Measurements from ENCODE around the gene CREB3L4.
"Not testable (repeated sequence)": the region's sequence is repeated elsewhere in the genome, so short reads cannot be mapped to it uniquely, and the experiment has no call there.

CREB3L4 gene

DNA sequence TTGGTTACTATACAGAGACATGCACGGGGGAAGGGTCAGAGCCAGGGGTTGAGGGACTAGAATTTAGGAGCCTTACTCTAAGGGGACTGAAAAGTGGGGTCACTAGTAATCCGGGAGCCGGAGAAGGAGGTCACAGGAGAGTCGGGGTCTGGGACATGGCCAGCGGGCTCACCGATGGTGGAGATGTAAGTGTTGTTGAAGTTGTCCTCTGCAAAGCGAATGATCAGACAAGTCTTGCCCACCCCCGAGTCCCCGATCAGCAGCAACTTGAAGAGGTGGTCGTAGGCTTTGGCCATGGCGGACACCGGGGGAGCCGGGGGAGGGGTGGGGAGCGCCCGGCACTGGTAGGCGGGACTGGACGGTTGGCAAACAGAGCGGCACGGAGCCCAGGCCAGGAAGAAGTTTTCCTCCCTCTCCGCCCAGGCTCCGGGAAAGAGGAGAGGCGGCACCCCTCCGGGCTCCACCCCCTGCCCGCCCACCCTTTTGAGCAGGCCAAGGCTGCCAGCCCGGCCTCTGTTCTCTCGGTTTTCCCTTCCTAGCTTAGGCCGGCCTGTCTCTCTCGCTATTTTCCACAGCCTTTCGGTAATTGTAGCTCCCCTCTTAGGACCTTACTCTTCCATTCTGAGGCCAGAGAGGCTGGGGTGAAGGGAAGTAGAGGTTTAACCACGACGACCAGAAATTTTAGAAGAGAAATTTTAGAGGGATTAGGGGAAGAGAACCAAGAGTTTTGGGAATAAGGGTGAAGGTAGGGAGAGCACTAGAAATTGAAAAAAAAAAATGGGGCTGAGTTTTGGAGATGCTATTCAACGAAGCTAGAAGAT is 18.4 kb downstream of the CREB3L4 start, which contains the start of gene RAB13:
Gene RAB13 (minus strand): TSS at position 399 of the 821 bp plus-strand sequence. CDS start 103 bp downstream, at position 296.
- DNase-seq (ENCODE audit: low read depth in 2 of 2), result no peak

DNA sequence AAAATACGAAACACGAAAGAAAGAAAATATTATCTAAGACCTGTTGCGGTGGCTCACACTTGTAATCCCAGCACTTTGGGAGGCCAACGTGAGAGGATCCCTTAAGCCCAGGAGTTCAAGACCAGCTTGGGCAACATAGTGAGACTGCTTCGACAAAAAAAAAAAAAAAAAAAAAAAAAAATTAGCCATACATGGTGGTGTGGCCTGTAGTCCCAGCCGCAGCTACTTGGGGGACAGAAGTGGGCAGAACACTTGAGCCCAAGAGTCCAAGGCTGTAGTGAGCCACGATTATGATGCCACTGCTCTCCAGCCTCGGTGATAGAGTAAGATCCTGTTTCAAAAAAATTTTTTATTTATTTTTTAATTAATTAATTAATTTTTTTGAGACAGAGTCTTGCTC is 19.9 kb downstream of the CREB3L4 start:
- DNase-seq (ENCODE audit: low read depth in 2 of 2), result no peak

- DNase-seq (ENCODE audit: low read depth in 2 of 2), result peak; percentile 68 to 81
Observed at GRCh38 chr1:153990468-153991150, 22.9 kb downstream of the CREB3L4 start, which contains the start of gene RPS27. RPS27 (plus strand) TSS chr1:153990762; CDS start chr1:153990797, 35 bp downstream.

DNA sequence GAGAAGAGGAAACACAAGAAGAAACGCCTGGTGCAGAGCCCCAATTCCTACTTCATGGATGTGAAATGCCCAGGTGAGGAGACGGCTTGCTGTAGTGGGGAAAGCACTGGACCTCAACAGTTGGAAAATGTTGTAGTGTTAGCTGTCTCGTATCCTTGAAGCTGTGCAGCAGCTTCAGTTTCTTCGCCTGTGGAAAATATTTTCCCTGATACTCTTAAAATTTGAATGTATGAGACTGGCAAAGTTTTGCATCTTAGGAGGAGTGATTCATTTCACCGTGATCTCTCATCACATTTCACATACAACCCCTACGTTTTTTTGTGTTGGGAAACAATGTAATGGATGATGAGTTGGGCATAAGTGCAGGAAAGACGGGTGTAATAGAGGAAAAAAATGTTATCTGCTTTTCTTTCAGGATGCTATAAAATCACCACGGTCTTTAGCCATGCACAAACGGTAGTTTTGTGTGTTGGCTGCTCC is 23.5 kb downstream of the CREB3L4 start:
- no peak for DNase-seq (ENCODE audit: low read depth in 2 of 2)

DNA sequence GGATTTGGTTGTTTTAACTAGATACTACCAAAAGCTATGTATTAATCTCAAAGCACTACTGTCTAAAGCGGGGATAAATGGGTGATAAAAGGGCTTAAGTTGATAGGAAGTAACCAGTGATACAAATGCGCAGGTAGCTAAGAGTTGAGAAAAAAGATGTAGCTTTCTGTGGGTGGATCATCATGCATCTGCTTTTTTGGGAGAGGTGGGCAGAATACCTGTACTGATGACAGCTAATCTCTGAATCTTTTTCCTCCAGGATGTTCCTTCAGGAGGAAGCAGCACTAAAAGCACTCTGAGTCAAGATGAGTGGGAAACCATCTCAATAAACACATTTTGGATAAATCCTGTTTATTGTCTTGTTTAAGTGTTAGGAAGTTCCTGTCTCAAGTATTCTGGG is 24.1 kb downstream of the CREB3L4 start:
- no peak for DNase-seq (ENCODE audit: low read depth in 2 of 2)

DNA sequence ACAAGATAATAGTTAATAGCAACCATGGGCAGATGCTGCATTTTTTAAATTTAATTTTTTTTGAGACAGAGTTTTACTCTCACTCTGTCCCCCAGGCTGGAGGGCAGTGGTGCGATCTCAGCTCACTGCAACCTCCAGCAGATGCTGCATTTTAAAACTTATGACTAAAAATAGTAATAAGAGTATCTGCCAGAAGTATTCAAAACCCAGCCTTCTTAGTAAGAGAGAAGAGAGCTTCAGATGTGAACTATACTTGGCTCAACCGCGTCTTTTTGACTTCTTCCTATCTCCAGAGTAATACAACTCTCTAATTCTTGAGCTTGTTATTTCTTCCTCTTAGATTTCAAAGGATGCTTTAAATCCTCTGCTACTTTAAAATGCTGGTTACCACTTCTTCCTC is 27.5 kb downstream of the CREB3L4 start:
- DNase-seq (ENCODE audit: low read depth in 2 of 2), result no peak

GRCh38 chr1:153995640-153996039 is 27.9 kb downstream of the CREB3L4 start:
- DNase-seq (ENCODE audit: low read depth in 2 of 2), result no peak

GRCh38 chr1:153996882-153997281 is 29.2 kb downstream of the CREB3L4 start:
- not testable (repeated sequence) for DNase-seq (ENCODE audit: low read depth in 2 of 2)

GRCh38 chr1:154000420-154000819 is 32.7 kb downstream of the CREB3L4 start:
- DNase-seq (ENCODE audit: low read depth in 2 of 2), result no peak

DNA sequence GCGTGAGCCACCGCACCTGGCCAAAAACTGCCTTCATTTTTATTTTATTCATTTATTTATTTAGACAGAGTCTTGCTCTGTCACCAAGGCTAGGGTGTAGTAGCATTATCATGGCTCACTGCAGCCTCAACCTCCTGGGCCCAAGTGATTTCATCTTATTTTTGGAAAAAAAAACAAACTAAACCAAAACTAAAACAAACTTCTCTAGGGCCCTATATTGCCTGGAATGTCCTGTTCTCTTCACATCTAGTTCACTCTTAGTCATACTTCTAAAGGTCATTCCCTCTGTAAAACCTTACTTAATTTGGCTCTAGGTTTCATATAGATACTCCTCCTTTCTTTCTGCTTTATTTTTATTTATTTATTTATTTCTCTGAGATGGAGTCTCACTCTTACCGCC is 38.4 kb downstream of the CREB3L4 start:
- no peak for DNase-seq (ENCODE audit: low read depth in 2 of 2)

GRCh38 chr1:154012129-154012528 is 44.4 kb downstream of the CREB3L4 start:
- DNase-seq (ENCODE audit: low read depth in 2 of 2), result no peak

DNA sequence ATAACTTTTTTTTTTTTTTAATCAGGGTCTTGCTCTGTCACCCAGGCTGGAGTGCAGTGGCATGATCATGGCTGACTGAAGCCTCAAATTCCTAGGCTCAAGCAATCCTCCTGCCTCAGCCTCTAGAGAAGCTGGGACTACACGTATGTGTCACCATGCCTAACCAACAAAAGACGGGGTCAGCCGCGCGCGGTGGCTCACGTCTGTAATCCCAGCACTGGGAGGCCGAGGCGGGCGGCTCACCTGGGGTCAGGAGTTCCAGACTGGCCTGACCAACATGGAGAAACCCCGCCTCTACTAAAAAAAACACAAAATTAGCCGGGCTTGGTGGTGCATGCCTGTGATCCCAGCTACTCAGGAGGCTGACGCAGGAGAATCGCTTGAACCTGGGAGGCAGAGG is 44.8 kb downstream of the CREB3L4 start:
- not testable (repeated sequence) for DNase-seq (ENCODE audit: low read depth in 2 of 2)

DNA sequence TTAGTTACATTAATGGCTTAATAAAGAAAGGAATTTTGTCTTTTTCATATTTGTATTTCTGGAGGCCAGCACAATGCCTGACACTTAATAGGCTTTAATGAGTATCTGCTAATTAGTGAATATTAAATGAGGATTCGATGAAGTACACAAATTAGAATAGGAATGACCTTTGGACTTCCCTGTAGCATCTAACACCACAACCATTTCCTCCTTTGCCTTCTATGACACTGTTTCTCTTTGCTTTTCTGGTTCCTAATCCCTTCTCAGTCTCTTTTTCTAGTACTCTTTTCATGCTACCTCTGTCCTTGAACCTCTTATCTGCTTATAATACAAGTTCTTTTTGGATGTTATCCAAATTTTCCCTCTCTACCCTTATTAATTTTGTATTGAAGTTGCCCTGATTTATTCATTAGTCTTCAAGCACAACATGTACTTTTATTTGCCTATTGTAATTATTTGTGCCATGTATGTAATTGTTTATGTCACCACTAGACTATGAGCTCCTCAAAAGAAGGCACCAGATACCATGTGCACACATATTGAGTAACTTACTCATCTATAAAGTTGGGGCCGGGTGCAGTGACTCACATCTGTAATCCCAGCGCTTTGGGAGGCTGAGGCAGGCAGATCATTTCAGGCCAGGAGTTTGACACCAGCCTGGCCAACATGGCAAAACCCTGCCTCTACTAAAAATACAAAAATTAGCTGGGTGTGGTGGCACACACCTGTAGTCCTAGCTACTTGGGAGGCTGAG is 46.6 kb downstream of the CREB3L4 start:
- DNase-seq (ENCODE audit: low read depth in 2 of 2), result no peak

DNA sequence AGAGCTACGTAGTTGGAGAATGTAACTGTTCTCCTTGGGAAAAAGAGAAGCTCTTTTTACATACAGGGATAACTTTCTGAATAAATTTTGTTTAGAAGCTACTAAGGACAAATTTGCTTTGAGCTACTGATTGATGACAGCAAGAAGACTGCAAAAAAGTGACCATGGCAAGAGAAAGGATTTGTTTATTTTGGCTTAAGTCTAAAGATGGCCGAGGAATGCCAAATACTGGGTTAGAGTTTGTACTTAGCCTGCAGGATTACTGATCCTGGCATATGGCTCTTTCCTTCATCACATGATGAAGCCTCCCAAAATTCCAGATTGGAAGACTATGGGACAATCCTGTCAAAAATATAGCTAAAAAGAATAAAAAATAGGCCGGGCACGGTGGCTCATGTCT is 51.6 kb downstream of the CREB3L4 start:
- no peak for DNase-seq (ENCODE audit: low read depth in 2 of 2)

- DNase-seq (ENCODE audit: low read depth in 2 of 2), result no peak
Observed at GRCh38 chr1:154019940-154020339, 52.2 kb downstream of the CREB3L4 start.
